Hypothalamus (tissue), 51 donors: ENCODE measurements around the gene ACADVL.

Source experiments
- DNase-seq, 51 donors: peaks; one replicate each; lab custom pipeline; 2025; lab: John Stamatoyannopoulos, UW

ACADVL gene

DNA sequence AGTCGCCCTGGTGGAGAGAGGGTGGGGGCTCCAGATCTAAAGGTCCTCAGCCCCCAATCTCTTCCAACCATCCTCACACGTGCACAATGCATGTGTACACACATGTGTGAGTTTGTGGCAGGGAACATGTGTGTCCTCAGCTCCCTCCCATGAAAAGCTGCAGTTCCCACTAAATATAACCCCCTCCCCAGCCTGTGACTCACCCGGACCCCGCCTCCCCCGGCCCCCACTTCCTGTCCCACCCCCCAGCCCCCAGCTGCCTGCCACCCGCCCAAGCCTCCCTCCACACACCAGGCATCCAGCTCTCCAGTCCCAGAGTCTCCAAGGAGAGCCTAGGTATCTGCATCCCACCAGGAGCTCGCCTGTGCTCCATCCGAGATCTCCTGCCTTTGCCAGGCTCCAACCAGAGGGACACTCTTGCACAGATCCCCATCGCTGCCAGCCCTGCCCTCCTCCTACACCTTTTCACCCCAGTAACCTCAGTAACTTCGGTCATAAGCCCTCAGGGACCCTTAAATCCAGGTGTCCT lies 4.0 kb upstream of the ACADVL start:
- peak in 2 of 51 donors; percentile 13 to 14 for DNase-seq

DNA sequence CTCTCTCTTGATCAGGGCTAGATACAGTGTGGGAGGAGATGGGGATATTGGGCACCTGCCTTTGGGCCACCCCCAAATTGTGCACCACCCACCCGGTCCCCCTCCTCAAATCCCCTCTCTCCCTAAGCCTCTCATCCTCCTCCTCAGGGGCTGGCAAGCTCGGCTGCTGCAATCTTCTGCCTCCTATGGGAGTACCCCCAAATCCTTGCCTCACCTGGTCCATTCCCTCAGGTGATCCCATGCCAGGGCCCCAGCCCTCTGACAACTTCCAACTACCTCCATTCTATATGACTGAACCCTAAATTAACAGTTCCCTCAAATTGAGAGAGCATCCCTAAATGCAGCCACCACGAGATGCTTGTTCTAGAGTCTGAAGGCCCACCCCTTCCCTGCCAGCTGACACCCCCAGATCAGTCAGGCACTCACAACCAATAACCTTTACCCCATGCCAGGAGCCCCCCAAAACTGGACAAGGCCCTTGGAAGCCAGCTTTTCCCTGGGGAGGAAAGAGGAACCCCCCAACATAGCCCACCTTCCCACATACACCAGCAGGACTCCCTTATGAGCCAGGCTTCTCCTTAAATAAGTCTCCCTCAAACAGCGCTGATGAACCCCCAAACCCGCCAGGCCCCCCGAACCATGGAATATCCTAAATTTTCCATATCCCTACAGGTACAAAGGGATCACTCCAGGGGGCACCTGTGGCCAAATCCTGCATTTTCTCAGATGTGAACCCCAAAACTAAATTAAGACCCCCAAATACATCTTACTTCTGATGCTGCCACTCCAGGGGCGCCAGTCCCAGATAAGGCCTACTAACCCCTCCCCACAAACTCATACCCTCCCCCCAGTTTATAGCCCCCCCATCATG lies 3.3 kb upstream of the ACADVL start:
- peak in 2 of 51 donors; percentile 11 to 19 for DNase-seq

DNA sequence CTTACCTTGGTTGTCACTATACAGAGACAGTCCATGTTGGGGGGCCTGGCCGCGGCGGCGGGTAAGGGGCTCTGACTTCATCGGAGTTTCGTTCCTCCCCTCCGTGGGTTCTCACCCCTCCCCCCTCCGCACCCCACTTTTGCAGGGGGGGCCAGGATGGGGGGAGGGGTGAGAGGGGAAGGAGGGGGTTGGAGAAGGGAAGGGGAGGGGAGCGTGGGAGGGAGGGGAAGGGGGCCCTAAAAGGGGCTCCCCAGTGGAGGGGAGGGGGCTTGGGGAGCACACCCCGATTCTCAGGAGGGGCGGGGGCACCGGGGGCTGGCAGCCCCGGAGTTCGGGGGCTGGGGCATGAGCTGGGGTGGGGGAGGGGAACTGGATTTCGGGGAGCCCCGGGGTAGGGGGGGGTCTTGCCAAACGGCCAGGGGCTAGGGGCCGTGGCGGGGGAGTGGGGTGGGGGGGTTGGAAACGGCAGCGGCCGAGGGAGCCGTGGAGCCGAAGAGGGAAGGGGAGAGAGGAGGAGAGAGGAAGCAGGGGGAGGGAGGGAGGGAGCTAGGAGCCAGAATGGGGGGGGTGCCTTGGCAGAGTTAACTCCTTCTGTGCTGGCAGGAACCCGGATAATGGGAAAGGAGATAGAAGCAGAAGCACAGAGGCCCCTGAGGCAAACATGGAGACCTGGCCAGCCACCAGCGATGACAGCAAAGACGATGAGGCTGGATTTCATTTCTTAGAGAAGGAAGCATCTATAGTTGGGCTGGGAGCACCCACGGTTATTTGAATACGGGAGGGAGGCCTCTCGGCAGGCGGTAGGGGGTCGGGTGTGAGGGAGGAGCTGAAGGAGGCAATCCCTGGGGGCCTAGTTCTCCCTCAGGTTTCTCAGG lies 2.4 kb upstream of the ACADVL start:
- DNase-seq, result peak in 25 of 51 donors; percentile 12 to 67 (median 39)

DNA sequence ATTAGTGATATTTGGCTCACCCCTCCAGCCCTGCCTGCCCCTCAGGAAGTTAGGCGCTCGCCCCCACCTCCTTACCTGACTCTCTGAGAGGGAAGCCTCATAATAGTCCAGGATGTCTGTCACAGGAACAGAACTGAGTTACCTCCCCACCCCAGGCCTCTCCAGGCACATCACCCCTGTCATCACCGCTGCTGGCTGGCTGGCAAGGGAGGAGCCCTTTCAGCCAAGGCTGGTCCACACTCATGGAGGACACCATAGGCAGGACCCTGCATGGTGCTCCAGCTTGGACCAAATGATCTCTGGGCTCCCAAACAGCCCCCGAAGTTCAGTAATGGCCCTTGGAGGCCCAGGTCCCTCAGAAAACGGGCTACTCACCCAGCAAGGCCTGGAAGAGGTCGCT lies 1.6 kb upstream of the ACADVL start:
- DNase-seq, result no peak

DNA sequence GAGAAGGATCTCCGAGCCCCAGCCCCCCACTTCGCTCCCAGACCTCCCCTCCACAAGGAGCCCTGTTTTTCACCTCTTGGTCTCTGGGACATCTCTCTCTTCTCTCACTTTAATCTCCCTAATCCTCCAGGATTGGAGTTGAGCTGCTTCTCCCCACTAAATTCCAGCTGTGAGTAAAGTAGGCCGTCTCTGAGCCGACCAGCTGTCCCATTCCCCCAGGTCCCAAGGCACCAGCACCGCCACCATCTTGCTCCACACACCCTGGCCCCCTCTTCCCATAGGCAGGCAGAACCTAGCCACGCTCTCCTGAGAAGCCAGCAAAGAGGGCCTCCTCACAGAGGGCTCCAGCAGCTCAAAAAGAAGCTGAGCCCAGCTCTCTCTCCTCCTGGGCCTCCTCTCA lies 980 bp upstream of the ACADVL start:
- no peak for DNase-seq

DNA sequence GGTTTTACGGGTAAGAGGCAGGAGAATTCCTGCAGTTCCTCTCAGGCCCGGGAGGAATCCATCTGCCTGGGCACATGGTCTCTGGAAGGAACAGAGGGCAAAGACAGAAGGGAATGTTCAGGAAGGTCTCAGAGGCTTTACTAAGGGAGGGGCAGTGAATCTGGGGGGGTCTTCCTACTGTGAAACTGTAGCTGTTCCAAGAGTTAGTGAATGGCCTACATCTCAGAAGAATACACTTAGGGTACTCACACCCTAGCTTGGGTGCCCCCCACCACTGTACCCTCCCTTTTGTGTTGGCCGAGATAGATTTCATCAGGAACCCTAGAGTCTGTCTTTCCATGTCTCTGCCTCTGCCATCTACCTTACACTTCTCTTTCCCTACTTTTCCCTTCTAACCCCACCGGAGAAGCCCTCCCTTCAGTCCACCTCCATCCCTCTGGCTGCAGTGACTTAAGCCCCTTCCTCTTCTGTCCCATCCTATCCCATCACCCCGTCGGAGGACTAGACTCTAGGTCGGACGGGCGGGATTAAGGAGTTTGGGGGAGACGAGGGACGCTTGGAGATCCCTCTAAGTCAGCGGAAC lies 418 bp upstream of the ACADVL start:
- DNase-seq, result no peak

DNA sequence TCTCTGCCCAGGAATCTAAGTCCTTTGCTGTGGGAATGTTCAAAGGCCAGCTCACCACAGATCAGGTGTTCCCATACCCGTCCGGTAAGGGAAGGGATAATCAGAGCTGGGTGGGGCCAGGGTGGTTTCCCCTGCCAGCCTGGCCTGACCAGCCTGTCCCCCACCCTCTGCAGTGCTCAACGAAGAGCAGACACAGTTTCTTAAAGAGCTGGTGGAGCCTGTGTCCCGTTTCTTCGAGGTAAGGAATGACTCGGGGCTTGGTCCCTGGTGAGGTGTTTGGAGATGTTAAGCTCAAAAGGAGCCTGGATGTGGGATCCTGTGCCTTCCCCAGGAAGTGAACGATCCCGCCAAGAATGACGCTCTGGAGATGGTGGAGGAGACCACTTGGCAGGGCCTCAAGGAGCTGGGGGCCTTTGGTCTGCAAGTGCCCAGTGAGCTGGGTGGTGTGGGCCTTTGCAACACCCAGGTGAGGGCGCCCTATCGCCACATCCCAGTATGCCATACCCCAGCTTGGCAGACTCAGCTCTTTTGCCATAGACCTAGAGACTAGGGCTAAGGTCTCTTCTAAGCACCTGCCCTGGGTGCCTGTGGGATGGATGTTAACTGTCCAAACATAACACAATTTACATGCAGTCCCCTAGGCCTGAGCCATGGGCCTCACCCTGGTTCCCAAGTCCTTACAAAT lies 997 bp downstream of the ACADVL start:
- DNase-seq, result peak in 14 of 51 donors; percentile 18 to 47 (median 31)

DNA sequence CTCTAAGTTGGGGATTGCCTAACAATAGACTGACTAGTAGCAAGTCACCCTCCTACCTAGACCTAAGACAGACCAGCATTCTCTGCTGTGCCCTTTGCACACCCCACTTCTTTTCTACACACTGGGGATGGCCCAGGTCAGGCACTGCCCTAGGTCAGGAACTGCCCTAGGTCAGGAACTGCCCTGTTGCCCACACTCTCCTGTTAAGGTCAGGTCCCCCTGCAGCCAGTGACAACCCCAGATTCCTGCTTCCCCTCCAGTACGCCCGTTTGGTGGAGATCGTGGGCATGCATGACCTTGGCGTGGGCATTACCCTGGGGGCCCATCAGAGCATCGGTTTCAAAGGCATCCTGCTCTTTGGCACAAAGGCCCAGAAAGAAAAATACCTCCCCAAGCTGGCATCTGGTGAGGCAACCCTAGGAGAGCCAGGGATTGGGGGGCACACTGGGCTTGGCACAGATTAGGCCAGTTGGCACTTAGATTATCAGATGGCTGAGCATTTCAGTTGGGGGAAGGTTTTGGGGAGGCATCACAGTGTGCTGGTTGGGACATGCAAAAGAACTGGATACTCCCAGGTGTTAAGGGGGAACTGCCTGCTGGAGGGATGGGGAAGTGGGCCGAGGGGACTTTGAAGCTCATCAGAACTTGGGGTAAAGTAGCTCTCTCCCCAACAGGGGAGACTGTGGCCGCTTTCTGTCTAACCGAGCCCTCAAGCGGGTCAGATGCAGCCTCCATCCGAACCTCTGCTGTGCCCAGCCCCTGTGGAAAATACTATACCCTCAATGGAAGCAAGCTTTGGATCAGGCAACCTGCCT lies 1.7 kb downstream of the ACADVL start:
- no peak for DNase-seq

DNA sequence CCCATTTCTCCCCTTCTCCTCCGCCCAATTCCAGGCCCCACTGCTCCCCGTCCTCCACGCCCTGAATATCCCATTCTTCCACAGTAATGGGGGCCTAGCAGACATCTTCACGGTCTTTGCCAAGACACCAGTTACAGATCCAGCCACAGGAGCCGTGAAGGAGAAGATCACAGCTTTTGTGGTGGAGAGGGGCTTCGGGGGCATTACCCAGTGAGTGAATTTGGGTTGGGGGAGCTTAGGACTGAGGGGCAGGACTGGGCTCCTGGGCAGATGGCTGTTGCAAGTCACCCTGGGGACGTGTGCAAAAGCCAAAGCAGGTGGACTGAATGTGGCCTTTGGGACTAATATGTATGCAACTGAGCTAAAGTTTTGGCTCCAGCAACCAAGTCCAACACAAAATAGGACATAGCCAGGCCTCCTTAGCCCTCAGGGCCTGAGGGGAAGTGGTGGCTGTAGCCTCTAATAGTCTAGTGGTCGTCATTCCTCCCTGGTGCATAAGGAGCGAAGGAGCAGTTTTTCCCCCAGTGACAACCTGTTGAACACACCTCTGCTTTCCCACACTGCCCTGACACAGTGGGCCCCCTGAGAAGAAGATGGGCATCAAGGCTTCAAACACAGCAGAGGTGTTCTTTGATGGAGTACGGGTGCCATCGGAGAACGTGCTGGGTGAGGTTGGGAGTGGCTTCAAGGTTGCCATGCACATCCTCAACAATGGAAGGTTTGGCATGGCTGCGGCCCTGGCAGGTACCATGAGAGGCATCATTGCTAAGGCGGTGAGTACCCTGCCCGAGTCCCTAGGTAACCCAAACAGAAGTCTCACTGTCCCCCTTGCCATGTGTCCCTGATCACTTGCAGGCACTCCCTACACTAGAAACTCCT lies 2.6 kb downstream of the ACADVL start:
- DNase-seq, result no peak

DNA sequence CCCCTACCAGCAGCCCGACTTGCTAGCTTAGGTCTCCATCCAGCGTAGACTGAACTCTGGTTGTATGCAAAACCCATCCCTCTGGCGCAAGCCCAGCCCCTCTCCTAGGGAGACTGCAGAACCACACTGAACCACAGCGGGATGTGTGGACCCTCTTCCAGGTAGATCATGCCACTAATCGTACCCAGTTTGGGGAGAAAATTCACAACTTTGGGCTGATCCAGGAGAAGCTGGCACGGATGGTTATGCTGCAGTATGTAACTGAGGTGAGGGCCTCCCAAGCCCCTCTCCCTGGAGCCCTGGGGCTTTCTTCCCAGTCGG lies 3.2 kb downstream of the ACADVL start:
- DNase-seq, result no peak

DNA sequence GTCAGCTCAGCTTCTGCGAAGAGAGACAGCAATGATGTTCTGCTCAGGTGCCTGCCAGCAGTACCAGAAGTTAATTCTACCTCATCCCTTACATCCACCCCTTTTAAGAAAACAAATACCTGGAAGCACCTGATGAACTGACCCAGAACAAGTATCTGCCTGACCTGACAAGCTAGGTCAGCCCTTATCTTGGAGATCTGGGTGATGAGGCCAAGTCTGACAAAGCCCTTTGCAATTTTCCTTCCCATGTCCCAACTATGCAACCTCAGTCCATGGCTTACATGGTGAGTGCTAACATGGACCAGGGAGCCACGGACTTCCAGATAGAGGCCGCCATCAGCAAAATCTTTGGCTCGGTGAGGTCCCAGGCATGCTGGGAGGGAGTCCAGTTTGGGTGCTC lies 3.6 kb downstream of the ACADVL start:
- no peak for DNase-seq

DNA sequence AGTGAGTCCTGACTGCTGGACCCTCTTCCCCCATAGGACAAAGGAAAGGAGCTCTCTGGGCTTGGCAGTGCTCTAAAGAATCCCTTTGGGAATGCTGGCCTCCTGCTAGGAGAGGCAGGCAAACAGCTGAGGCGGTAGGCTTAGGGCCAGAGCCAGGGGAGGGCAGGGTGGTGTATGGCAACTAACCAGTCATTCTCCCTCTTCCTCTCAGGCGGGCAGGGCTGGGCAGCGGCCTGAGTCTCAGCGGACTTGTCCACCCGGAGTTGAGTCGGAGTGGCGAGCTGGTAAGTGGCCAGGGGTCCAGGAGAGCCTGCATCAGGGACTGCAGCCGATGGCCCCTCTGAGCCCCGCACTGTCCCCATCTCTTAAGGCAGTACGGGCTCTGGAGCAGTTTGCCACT lies 4.4 kb downstream of the ACADVL start:
- no peak for DNase-seq

DNA sequence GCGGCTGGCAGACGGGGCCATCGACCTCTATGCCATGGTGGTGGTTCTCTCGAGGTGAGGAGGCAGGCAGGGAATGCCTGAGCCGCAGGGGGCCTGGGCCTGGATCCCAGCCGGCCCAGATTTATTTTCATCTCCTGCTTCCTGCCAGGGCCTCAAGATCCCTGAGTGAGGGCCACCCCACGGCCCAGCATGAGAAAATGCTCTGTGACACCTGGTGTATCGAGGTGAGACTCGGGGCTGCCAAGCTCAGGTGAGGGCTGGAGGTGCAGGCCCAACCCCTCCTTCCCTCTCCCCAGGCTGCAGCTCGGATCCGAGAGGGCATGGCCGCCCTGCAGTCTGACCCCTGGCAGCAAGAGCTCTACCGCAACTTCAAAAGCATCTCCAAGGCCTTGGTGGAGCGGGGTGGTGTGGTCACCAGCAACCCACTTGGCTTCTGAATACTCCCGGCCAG lies 4.9 kb downstream of the ACADVL start:
- no peak for DNase-seq

DNA sequence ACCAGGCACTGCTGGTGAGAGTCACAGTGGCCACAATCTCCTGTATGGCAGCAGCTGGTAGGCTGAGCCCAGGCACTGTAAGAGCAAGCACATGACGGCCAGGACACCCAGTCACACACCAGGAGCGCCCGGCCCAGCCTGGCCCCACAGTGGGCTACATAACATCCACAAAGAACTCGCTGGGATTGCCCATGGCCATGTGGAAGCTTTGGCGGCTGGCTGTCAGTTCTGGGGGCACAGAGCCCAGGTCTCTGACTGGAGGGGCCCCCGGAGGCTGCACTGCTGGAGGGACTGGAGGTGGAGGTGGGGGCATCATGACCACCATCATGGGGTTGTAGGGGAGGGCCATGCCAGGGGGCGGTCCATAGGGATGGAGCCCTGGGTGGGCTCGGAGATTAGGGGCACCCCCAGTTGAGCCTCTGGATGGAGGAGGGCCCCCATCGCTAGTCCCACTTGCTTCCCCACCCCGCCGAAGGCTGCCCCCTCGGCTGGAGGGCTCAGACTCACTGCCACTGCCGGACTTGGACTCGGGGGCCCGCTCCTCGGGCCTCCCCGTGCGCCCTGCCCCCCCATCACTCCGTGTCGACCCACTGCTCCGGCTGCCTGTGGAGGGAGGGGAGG lies 6.1 kb downstream of the ACADVL start:
- DNase-seq, result no peak

DNA sequence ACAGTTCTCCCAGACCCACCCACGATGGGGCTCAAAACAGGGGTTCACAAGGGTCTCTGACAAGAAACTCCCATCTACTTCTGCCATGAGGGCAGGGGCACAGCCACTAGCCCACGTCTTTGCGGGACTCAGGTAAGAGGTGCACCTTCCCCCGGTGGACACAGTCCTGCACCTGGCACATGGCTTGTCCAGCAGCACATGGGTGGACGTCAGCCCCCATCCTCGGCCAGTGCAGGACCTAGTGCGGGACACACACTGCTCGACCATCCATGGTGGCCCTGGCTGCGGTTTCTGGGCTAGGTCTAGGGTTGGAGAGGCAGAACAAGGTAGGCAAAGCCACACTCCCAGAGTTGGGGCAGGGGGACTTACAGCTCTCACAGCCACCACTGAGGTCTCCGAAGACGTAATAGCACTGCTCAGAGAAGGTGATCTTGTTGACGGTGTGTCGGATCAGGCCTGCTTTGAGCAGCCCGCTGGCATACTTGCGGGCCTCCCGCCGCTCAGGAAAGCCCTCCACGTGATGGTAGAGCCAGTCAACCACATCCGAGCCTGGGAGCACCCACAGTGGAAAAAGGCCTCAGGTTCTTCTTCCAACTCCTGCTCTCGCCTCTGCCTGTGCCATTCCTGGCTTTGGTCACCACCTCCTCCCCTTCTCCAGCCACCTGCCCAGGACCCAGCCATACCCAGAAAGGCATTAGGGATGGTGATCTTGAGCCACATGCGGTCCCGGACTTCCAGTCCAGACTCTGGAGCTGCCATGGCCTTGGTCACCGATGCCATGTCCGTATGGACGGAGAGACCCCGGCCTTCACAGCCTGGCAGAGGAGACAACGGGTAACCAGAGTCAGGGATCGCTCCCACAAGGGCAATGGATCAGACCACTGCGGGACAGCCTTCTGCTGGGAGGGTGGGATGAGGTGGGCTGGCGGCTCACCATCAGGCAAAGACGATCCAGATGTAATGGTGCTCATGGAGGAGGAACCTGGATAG lies 7.3 kb downstream of the ACADVL start:
- no peak for DNase-seq

DNA sequence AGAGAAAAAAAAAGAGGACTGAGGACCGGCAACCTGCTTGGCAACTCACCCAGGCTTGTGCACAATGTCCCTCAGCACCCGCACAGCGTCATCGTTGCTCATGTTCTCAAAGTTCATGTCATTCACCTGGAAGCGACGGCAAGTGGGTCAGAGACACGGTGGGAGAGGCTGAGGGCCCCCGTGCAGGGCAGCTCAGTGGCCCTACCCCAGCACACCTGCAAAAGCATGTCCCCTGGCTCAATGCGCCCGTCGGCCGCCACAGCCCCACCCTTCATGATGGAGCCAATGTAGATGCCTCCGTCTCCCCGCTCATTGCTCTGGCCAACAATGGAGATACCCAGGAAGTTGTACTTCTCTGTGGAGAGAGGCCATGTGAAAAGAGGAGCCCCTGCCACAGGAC lies 9.2 kb downstream of the ACADVL start:
- no peak for DNase-seq

DNA sequence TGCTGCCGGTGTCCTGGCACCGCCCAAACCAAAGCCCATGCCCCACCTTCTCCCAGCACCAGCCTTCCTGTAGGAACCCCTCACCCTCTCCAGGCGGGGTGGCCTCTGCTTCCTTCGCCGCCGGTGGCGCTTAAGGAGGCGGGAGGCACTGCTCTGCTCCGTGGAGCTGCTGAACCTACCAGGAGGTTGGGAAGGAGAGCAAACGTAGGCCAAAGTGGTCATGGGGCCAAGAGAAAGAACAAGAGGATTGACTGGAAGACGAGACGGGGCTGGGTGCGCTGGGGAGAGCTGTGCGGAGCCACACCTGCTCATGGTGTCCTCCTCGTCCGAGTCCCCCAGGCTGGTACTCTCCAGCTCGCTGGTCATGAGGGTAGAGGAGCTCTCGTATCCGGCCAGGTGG lies 9.8 kb downstream of the ACADVL start:
- DNase-seq, result no peak
